Measurements from ENCODE around the gene ZNF750.

DNA sequence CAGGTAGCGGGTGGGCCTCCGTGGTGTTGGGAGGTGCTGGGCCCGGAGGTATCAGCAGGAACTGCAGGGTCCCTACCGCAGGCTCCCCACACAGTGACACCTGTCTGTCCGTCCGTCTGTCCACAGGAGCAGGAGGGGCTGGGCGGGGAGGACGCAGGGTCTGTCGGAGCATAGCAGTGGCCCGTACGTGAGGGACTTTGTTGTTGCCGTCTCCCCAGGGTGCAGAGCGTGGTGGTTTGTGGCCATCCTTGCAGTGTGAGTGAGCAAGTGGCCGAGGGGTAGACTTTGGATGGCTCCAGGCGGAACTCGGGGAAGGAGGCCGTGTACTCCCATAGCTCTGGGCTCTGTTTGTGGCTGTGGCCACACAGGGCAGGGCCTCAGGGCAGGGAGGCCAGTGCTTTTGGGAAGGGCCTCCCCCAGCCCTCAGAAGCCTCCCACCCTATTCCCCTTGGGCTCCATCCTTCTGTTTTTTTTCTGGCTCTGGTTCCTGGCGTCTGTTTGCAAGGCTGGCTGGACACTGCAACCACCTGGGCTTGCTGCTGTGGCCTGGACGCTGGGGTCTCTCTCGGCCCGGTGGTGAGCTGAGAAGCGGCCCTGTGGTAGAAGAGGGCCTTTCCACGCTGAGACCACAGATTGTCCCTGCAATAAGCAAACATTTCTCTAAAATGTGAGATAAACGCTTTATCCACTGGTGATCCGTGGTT is 41.0 kb upstream of the ZNF750 start:
- TF ChIP-seq CTCF (IDR thresholded peaks at IDR 0.05; ENCODE audit: low read depth, low read length) = no peak
- no peak for TF ChIP-seq EZH2phosphoT487 (IDR thresholded peaks at IDR 0.05; ENCODE audit: low read depth)
